ENCODE results near the gene PIGR.

Gene PIGR

GRCh38 chr1:206902702-206903101 is 43.6 kb downstream of the PIGR start:
- no peaks in the 10 kb centered on the region for H3K79me2 ChIP-seq (ENCODE audit: insufficient read depth, low read length)
- no peak overlapping the region for H3K4me3 ChIP-seq (ENCODE audit: low read depth in 1 of 2, low read length in 2 of 2)
- H3K9ac ChIP-seq (ENCODE audit: low read depth, low read length) = no peak overlapping the region
- ATAC-seq (ENCODE audit: insufficient read depth, low read depth) (no peak), DNase-seq (no peak)
- H3K4me1 ChIP-seq (ENCODE audit: insufficient read depth, low read length) = peaks cover 33% of the 10 kb centered on the region
- H3K27me3 ChIP-seq (ENCODE audit: insufficient read depth, low read length, poor library complexity) = no peaks in the 10 kb centered on the region
- TF ChIP-seq EZH2 (IDR thresholded peaks at IDR 0.05; ENCODE audit: borderline replicate concordance, low read depth, low read length, severe bottlenecking) (no peak), CTCF (IDR thresholded peaks at IDR 0.05; ENCODE audit: borderline replicate concordance, extremely low read depth, low read length, poor library complexity, severe bottlenecking) (no peak)
- H3K27ac ChIP-seq (ENCODE audit: low read length) = no peak overlapping the region
- H3K36me3 ChIP-seq (ENCODE audit: insufficient read depth, low read length) = peaks cover 26% of the 10 kb centered on the region
- no peak overlapping the region for H2AFZ ChIP-seq (ENCODE audit: low read depth, low read length)
- H4K20me1 ChIP-seq (ENCODE audit: insufficient read depth, low read length) = no peaks in the 10 kb centered on the region
- no peak overlapping the region for H3K4me2 ChIP-seq (ENCODE audit: insufficient read depth, low read length)
- H3K9me3 ChIP-seq (ENCODE audit: insufficient read depth, low read length, severe bottlenecking) = no peaks in the 10 kb centered on the region

- TF ChIP-seq EZH2 (IDR thresholded peaks at IDR 0.05; ENCODE audit: borderline replicate concordance, low read depth, low read length, severe bottlenecking) (no peak), CTCF (IDR thresholded peaks at IDR 0.05; ENCODE audit: borderline replicate concordance, extremely low read depth, low read length, poor library complexity, severe bottlenecking) (no peak)
- H3K4me3 ChIP-seq (ENCODE audit: low read depth in 1 of 2, low read length in 2 of 2) = no peak overlapping the region
- no peaks in the 10 kb centered on the region for H4K20me1 ChIP-seq (ENCODE audit: insufficient read depth, low read length)
- H3K36me3 ChIP-seq (ENCODE audit: insufficient read depth, low read length) = peaks cover 20% of the 10 kb centered on the region
- no peaks in the 10 kb centered on the region for H3K9me3 ChIP-seq (ENCODE audit: insufficient read depth, low read length, severe bottlenecking)
- no peaks in the 10 kb centered on the region for H3K27me3 ChIP-seq (ENCODE audit: insufficient read depth, low read length, poor library complexity)
- no peak overlapping the region for H3K9ac ChIP-seq (ENCODE audit: low read depth, low read length)
- ATAC-seq (ENCODE audit: insufficient read depth, low read depth) (no peak), DNase-seq (no peak)
- no peak overlapping the region for H3K27ac ChIP-seq (ENCODE audit: low read length)
- H3K79me2 ChIP-seq (ENCODE audit: insufficient read depth, low read length) = no peaks in the 10 kb centered on the region
- H2AFZ ChIP-seq (ENCODE audit: low read depth, low read length) = no peak overlapping the region
- H3K4me1 ChIP-seq (ENCODE audit: insufficient read depth, low read length) = peaks cover 25% of the 10 kb centered on the region
- no peak overlapping the region for H3K4me2 ChIP-seq (ENCODE audit: insufficient read depth, low read length)
Observed at GRCh38 chr1:206901944-206902343, 44.3 kb downstream of the PIGR start.

- peaks cover 8% of the 10 kb centered on the region for H3K4me1 ChIP-seq (ENCODE audit: insufficient read depth, low read length)
- H4K20me1 ChIP-seq (ENCODE audit: insufficient read depth, low read length) = no peaks in the 10 kb centered on the region
- no peak overlapping the region for H3K4me3 ChIP-seq (ENCODE audit: low read depth in 1 of 2, low read length in 2 of 2)
- TF ChIP-seq EZH2 (IDR thresholded peaks at IDR 0.05; ENCODE audit: borderline replicate concordance, low read depth, low read length, severe bottlenecking) (no peak), CTCF (IDR thresholded peaks at IDR 0.05; ENCODE audit: borderline replicate concordance, extremely low read depth, low read length, poor library complexity, severe bottlenecking) (no peak)
- peaks cover 19% of the 10 kb centered on the region for H3K36me3 ChIP-seq (ENCODE audit: insufficient read depth, low read length)
- no peaks in the 10 kb centered on the region for H3K79me2 ChIP-seq (ENCODE audit: insufficient read depth, low read length)
- H3K27ac ChIP-seq (ENCODE audit: low read length) = no peak overlapping the region
- no peak overlapping the region for H3K9ac ChIP-seq (ENCODE audit: low read depth, low read length)
- no peak overlapping the region for H3K4me2 ChIP-seq (ENCODE audit: insufficient read depth, low read length)
- H3K27me3 ChIP-seq (ENCODE audit: insufficient read depth, low read length, poor library complexity) = no peaks in the 10 kb centered on the region
- ATAC-seq (ENCODE audit: insufficient read depth, low read depth) (no peak), DNase-seq (no peak)
- no peaks in the 10 kb centered on the region for H3K9me3 ChIP-seq (ENCODE audit: insufficient read depth, low read length, severe bottlenecking)
- H2AFZ ChIP-seq (ENCODE audit: low read depth, low read length) = no peak overlapping the region
Observed at GRCh38 chr1:206900149-206900548, 46.1 kb downstream of the PIGR start.

GRCh38 chr1:206899717-206900116 is 46.5 kb downstream of the PIGR start:
- H3K27me3 ChIP-seq (ENCODE audit: insufficient read depth, low read length, poor library complexity) = no peaks in the 10 kb centered on the region
- no peak overlapping the region for H3K27ac ChIP-seq (ENCODE audit: low read length)
- no peak for TF ChIP-seq EZH2 (IDR thresholded peaks at IDR 0.05; ENCODE audit: borderline replicate concordance, low read depth, low read length, severe bottlenecking)
- no peak for TF ChIP-seq CTCF (IDR thresholded peaks at IDR 0.05; ENCODE audit: borderline replicate concordance, extremely low read depth, low read length, poor library complexity, severe bottlenecking)
- H3K4me1 ChIP-seq (ENCODE audit: insufficient read depth, low read length) = peaks cover 4% of the 10 kb centered on the region
- no peak overlapping the region for H3K9ac ChIP-seq (ENCODE audit: low read depth, low read length)
- ATAC-seq (ENCODE audit: insufficient read depth, low read depth) = no peak
- H2AFZ ChIP-seq (ENCODE audit: low read depth, low read length) = no peak overlapping the region
- H3K4me2 ChIP-seq (ENCODE audit: insufficient read depth, low read length) = no peak overlapping the region
- DNase-seq = no peak
- no peaks in the 10 kb centered on the region for H3K9me3 ChIP-seq (ENCODE audit: insufficient read depth, low read length, severe bottlenecking)
- no peaks in the 10 kb centered on the region for H4K20me1 ChIP-seq (ENCODE audit: insufficient read depth, low read length)
- no peaks in the 10 kb centered on the region for H3K79me2 ChIP-seq (ENCODE audit: insufficient read depth, low read length)
- peaks cover 15% of the 10 kb centered on the region for H3K36me3 ChIP-seq (ENCODE audit: insufficient read depth, low read length)
- H3K4me3 ChIP-seq (ENCODE audit: low read depth in 1 of 2, low read length in 2 of 2) = no peak overlapping the region

Data from DND-41 (cell line).